ENCODE measurements around the gene TMSB10. TPM values are rescaled to one million over a fixed set of nuclear protein-coding genes. Genes with fewer than 3 reads are reported as not detected.

The TMSB10 gene
- total RNA-seq, 2 donors from 2014 or later, result 1,865 to 2,172 TPM

- H3K4me3 ChIP-seq, result no peak overlapping the region
- ATAC-seq (ENCODE audit: insufficient number of reproducible peaks, low FRiP score, low read depth), result no peak
- peaks cover 19 to 24% of the 10 kb centered on the region in 2 donors for H3K4me1 ChIP-seq (ENCODE audit: control insufficient read depth in 1 of 2, low read depth in 2 of 2)
- no peaks in the 10 kb centered on the region for H3K27me3 ChIP-seq (replicated peaks; ENCODE audit: insufficient read depth)
- H3K27ac ChIP-seq, result no peak overlapping the region
- no peaks in the 10 kb centered on the region for H3K9me3 ChIP-seq
- no peak for TF ChIP-seq CTCF (IDR thresholded peaks at IDR 0.05)
- no peak for DNase-seq (ENCODE audit: low spot score)
- no peaks in the 10 kb centered on the region for H3K36me3 ChIP-seq
Observed at GRCh38 chr2:84884449-84884848, 21.0 kb upstream of the TMSB10 start.

- Histone ChIP-seq H3K27me3 (replicated peaks; ENCODE audit: insufficient read depth) (no peaks in the 10 kb centered on the region), H3K4me1 (ENCODE audit: control insufficient read depth in 1 of 2, low read depth in 2 of 2) (peaks cover 17 to 22% of the 10 kb centered on the region in 2 donors), H3K27ac (no peak overlapping the region), H3K36me3 (no peaks in the 10 kb centered on the region), H3K9me3 (no peaks in the 10 kb centered on the region), H3K4me3 (no peak overlapping the region)
- ATAC-seq (ENCODE audit: insufficient number of reproducible peaks, low FRiP score, low read depth) (no peak), DNase-seq (ENCODE audit: low spot score) (no peak)
- no peak for TF ChIP-seq CTCF (IDR thresholded peaks at IDR 0.05)
Observed at GRCh38 chr2:84885111-84885510, 20.3 kb upstream of the TMSB10 start.

- Histone ChIP-seq H3K9me3 (no peaks in the 10 kb centered on the region), H3K4me1 (ENCODE audit: control insufficient read depth in 1 of 2, low read depth in 2 of 2) (peaks cover under 1 to 5% of the 10 kb centered on the region in 2 donors), H3K4me3 (no peak overlapping the region), H3K27me3 (replicated peaks; ENCODE audit: insufficient read depth) (no peaks in the 10 kb centered on the region), H3K36me3 (no peaks in the 10 kb centered on the region), H3K27ac (no peak overlapping the region)
- DNase-seq (ENCODE audit: low spot score), result no peak
- ATAC-seq (ENCODE audit: insufficient number of reproducible peaks, low FRiP score, low read depth), result no peak
- no peak for TF ChIP-seq CTCF (IDR thresholded peaks at IDR 0.05)
Observed at GRCh38 chr2:84886791-84887190, 18.7 kb upstream of the TMSB10 start.

- no peaks in the 10 kb centered on the region for H3K36me3 ChIP-seq
- H3K4me3 ChIP-seq, result peak overlapping the region; percentile 50
- TF ChIP-seq CTCF (IDR thresholded peaks at IDR 0.05), result no peak
- no peak overlapping the region for H3K27ac ChIP-seq
- no peak for ATAC-seq (ENCODE audit: insufficient number of reproducible peaks, low FRiP score, low read depth)
- H3K9me3 ChIP-seq, result no peaks in the 10 kb centered on the region
- no peaks in the 10 kb centered on the region for H3K27me3 ChIP-seq (replicated peaks; ENCODE audit: insufficient read depth)
- no peaks in the 10 kb centered on the region for H3K4me1 ChIP-seq (ENCODE audit: control insufficient read depth in 1 of 2, low read depth in 2 of 2)
- DNase-seq (ENCODE audit: low spot score), result no peak
Observed at GRCh38 chr2:84888401-84889276, 16.8 kb upstream of the TMSB10 start.

- Histone ChIP-seq H3K9me3 (no peaks in the 10 kb centered on the region), H3K36me3 (no peaks in the 10 kb centered on the region), H3K4me1 (ENCODE audit: control insufficient read depth in 1 of 2, low read depth in 2 of 2) (no peaks in the 10 kb centered on the region), H3K27me3 (replicated peaks; ENCODE audit: insufficient read depth) (no peaks in the 10 kb centered on the region), H3K4me3 (peak overlapping the region; percentile 50), H3K27ac (no peak overlapping the region)
- no peak for TF ChIP-seq CTCF (IDR thresholded peaks at IDR 0.05)
- DNase-seq (ENCODE audit: low spot score) (no peak), ATAC-seq (ENCODE audit: insufficient number of reproducible peaks, low FRiP score, low read depth) (no peak)
Observed at GRCh38 chr2:84889332-84889731, 16.1 kb upstream of the TMSB10 start.
